Right cardiac atrium (tissue), 5 donors: Measurements from ENCODE around the gene CTNNA3. TPM values are rescaled to one million over a fixed set of nuclear protein-coding genes. Genes with fewer than 3 reads are reported as not detected.

ENCODE experiments used
- ATAC-seq, 2 donors: fragments of 200-7000 bp; cut with Tn5 transposase; one replicate each; pipeline versions ENCODE4 v1.8.0 to v1.9.1; 2020; ENCODE audit warnings: moderate library complexity in 2 of 2, mild to moderate bottlenecking in 1 of 2
- DNase-seq, 3 donors: peaks; one replicate each; pipeline ENCODE4 v3.0.0-alpha.2; 2020
- H3K27ac ChIP-seq: one replicate; pipeline ENCODE4 v1.5.1; 2013; ENCODE audit warnings: mild to moderate bottlenecking, low read length, control low read depth, moderate library complexity
- H3K27me3 ChIP-seq: one replicate; pipeline ENCODE4 v1.6.1; 2013; ENCODE audit not compliant: control insufficient read depth, insufficient read depth
- H3K4me1 ChIP-seq: one replicate; pipeline ENCODE4 v1.6.1; 2013; ENCODE audit warnings: low read length; ENCODE audit not compliant: control insufficient read depth, insufficient read depth
- H3K4me3 ChIP-seq: one replicate; pipeline ENCODE4 v1.5.1; 2013; ENCODE audit warnings: low read length, control low read depth
- H3K9me3 ChIP-seq: one replicate; pipeline ENCODE4 v1.6.1; 2013; ENCODE audit warnings: low read length; ENCODE audit not compliant: control insufficient read depth
- WGBS: extraction: QIAGEN DNeasy Blood & Tissue Kit; methylation state at CpG from one replicate; pipeline ENCODE4 v1.1.7; 2013; 5-methylcytosine and 5-hydroxymethylcytosine counted together
- intact Hi-C, 4 donors: fragments of 100-400 bp; cut with DNase I; formaldehyde crosslinking; loops; one replicate each; pipeline versions ENCODE4 v1.11.0 to v1.14.0; 2022 to 2023
- polyA plus RNA-seq: library from polyadenylated mRNA; stranded (reverse); fragments of 200-250 nt; gene quantifications from one replicate; pipeline ENCODE4 v1.2.3, GENCODE V29; 2013
- total RNA-seq, 4 donors: library from RNA; stranded (reverse); fragmentation: NEBNext Ultra II Directional; extraction: Animal tissue kit (Norgen Biotek cat#: 25700); gene quantifications; one replicate each; pipeline ENCODE4 v1.2.1, GENCODE V29; 2021
- donor health status: healthy with polysubstance abuse.
- donor health status: DM: no; HTN: yes; CAD: no.
- donor health status: DM: no; HTN: no; CAD: no.
- donor health status: DM: no; HTN: yes; CAD: no; lungs with severe emphysema.
- donor health status: DM: yes; HTN: yes; CAD: no.

CTNNA3 gene
- total and polyA plus RNA-seq, 5 donors = 4.5 to 81.7 (median 67.7) TPM

- DNase-seq = no peak
- intact Hi-C loops = no loop called here
- 80% methylated on average over 1 of the region's 1 CpG for WGBS
Measured at GRCh38 chr10:67072654-67073053, 623.3 kb downstream of the CTNNA3 start.

DNA sequence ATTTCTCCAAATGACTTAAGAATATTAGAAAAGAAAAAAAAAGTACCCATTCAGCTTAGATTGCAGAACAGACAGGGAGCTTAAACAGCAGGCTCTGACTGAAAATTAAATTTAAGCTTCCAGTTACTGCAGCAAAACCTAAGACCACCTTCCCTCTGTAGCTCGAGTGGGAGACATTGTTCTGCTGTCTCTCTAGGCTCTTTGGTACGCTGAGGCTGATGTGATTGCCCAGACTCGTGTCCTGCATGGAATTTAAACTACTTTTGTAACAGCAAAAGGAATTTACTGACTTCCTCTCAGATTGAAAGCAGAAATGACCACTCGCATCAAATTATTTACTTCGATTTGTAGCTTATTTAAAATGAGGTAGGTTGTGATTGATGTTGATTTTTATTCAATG is 645.6 kb downstream of the CTNNA3 start:
- no peak overlapping the region for H3K27ac ChIP-seq
- WGBS = 51% methylated on average over 5 of the region's 5 CpGs
- DNase-seq (no peak), ATAC-seq (no peak)
- H3K27me3 ChIP-seq = no peaks in the 10 kb centered on the region
- H3K4me3 ChIP-seq = no peak overlapping the region
- no peaks in the 10 kb centered on the region for H3K4me1 ChIP-seq
- H3K9me3 ChIP-seq = no peaks in the 10 kb centered on the region
- intact Hi-C loops = no loop called here

More at GRCh38 chr10:67072654-67073053, 623.3 kb downstream of the CTNNA3 start:
- H3K27ac ChIP-seq = no peak overlapping the region
- H3K4me1 ChIP-seq = no peaks in the 10 kb centered on the region
- H3K9me3 ChIP-seq = no peaks in the 10 kb centered on the region
- H3K4me3 ChIP-seq = no peak overlapping the region
- H3K27me3 ChIP-seq = no peaks in the 10 kb centered on the region
- ATAC-seq = no peak

GRCh38 chr10:67049988-67050387 is 646.0 kb downstream of the CTNNA3 start:
- Histone ChIP-seq H3K27me3 (no peaks in the 10 kb centered on the region), H3K4me1 (no peaks in the 10 kb centered on the region), H3K27ac (no peak overlapping the region), H3K9me3 (no peaks in the 10 kb centered on the region), H3K4me3 (no peak overlapping the region)
- no peak for DNase-seq
- intact Hi-C loops = no loop called here
- no peak for ATAC-seq
- 71% methylated on average over 3 of the region's 3 CpGs for WGBS

- Histone ChIP-seq H3K4me1 (no peaks in the 10 kb centered on the region), H3K4me3 (no peak overlapping the region), H3K9me3 (no peaks in the 10 kb centered on the region), H3K27me3 (no peaks in the 10 kb centered on the region), H3K27ac (no peak overlapping the region)
- ATAC-seq (no peak), DNase-seq (no peak)
- intact Hi-C loops = no loop called here
- 88% methylated on average over 3 of the region's 3 CpGs for WGBS
Measured at GRCh38 chr10:67046507-67046906, 649.5 kb downstream of the CTNNA3 start.

DNA sequence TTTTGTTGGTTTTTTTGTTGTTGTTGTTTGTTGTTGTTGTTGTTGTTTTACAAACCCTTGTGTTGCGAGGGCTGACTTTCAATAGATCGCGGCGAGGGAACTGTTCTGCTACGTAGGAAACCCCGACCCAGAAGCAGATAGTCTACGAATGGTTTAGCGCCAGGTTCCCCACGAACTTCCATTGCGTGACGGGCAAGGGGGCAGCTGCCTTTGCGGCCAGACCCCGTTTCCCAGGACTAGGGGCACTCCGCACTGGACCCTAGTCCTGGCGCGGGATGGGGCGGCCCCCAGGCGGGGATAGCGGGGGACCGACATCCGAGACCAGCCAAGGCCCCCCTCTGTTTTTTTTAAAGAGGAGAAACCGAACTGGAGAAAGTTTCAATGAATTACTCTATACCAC is 650.6 kb downstream of the CTNNA3 start:
- H3K4me3 ChIP-seq = no peak overlapping the region
- no peaks in the 10 kb centered on the region for H3K4me1 ChIP-seq
- no peaks in the 10 kb centered on the region for H3K27me3 ChIP-seq
- ATAC-seq = no peak
- peak in 1 of 3 donors; percentile 52 for DNase-seq
- WGBS = 91% methylated on average over 22 of the region's 22 CpGs
- no peak overlapping the region for H3K27ac ChIP-seq
- no peaks in the 10 kb centered on the region for H3K9me3 ChIP-seq
- intact Hi-C loops = no loop called here

DNA sequence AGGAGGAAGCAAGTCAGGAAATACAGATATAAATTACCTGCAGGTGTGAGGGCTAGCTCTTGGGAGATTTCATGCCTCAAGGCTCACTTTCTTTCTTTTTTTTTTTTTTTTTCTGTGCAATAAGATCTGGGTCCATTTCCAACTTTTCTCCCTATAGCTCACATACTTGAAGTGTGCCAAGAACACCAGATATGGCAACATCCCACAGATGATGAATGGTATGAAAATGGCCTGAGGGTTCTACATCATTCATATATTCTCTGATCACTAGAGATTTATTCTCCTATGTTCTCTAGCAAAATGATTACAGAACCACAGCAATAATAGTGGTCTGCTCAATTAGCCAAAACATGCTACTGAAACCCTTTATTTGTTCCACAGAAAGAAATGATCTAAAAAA is 653.0 kb downstream of the CTNNA3 start:
- ATAC-seq = no peak
- intact Hi-C loops = no loop called here

GRCh38 chr10:67036808-67037207 is 659.2 kb downstream of the CTNNA3 start:
- intact Hi-C loops = no loop called here
- no peaks in the 10 kb centered on the region for H3K9me3 ChIP-seq
- H3K27ac ChIP-seq = no peak overlapping the region
- DNase-seq (no peak), ATAC-seq (no peak)
- H3K27me3 ChIP-seq = no peaks in the 10 kb centered on the region
- WGBS = 73% methylated on average over 2 of the region's 2 CpGs
- H3K4me1 ChIP-seq = no peaks in the 10 kb centered on the region
- no peak overlapping the region for H3K4me3 ChIP-seq

More for the DNA sequence above, 653.0 kb downstream of the CTNNA3 start:
- Histone ChIP-seq H3K9me3 (no peaks in the 10 kb centered on the region), H3K27me3 (no peaks in the 10 kb centered on the region), H3K27ac (no peak overlapping the region), H3K4me3 (no peak overlapping the region), H3K4me1 (no peaks in the 10 kb centered on the region)
- DNase-seq = no peak

GRCh38 chr10:67033878-67034277 is 662.1 kb downstream of the CTNNA3 start:
- Histone ChIP-seq H3K4me3 (no peak overlapping the region), H3K27ac (no peak overlapping the region), H3K9me3 (no peaks in the 10 kb centered on the region), H3K27me3 (no peaks in the 10 kb centered on the region), H3K4me1 (no peaks in the 10 kb centered on the region)
- ATAC-seq (no peak), DNase-seq (no peak)
- intact Hi-C loops = no loop called here
- 96% methylated on average over 9 of the region's 9 CpGs for WGBS

DNA sequence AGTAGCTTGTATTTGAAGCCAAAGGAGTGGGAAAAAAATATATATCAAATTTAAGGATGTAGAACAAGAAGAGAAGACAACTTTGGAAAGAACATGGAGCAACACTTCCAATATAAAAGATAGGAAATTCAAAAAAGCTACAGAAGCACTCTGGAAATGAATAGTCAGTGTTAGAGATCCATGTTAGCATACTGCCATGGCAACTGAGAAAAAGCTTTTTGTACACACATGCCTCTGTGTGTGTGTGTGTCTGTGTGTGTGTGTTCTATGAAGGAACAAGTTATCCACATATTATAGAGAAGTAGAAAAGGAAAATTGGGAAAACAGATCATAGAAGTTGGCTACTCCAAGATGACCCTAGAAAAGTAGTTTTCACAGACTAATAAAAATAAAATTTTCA is 673.9 kb downstream of the CTNNA3 start:
- ATAC-seq = no peak
- intact Hi-C loops = no loop called here
- Histone ChIP-seq H3K4me1 (no peaks in the 10 kb centered on the region), H3K9me3 (no peaks in the 10 kb centered on the region), H3K4me3 (no peak overlapping the region), H3K27ac (no peak overlapping the region), H3K27me3 (no peaks in the 10 kb centered on the region)
- no peak for DNase-seq

DNA sequence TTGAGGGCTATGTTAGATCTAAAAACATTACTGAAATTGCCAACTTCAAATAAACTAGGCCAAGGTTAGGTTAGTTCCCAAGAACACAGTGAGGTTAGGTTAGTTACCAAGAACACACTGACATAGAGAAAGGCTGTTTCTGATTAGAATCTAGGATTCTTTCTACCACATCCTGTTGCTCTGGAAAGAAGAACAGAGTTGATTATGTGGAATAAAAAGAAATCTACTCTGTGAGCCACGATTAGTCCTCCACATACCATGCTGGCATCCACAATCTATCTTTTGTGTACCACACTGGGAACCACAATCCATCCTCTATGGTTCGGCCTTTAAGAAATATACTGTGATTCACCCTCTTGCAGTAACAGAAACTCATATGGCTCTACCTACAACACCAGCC is 678.8 kb downstream of the CTNNA3 start:
- Histone ChIP-seq H3K4me3 (no peak overlapping the region), H3K4me1 (no peaks in the 10 kb centered on the region), H3K27ac (no peak overlapping the region), H3K9me3 (no peaks in the 10 kb centered on the region), H3K27me3 (no peaks in the 10 kb centered on the region)
- DNase-seq = no peak
- WGBS = 83% methylated on average over 2 of the region's 2 CpGs
- ATAC-seq = no peak
- intact Hi-C loops = no loop called here

- no peaks in the 10 kb centered on the region for H3K27me3 ChIP-seq
- no peak for ATAC-seq
- no peak for DNase-seq
- intact Hi-C loops = no loop called here
- 65% methylated on average over 1 of the region's 1 CpG for WGBS
- H3K9me3 ChIP-seq = no peaks in the 10 kb centered on the region
- H3K27ac ChIP-seq = no peak overlapping the region
- H3K4me3 ChIP-seq = no peak overlapping the region
- H3K4me1 ChIP-seq = no peaks in the 10 kb centered on the region
Measured at GRCh38 chr10:67015225-67015624, 680.8 kb downstream of the CTNNA3 start.

GRCh38 chr10:67011981-67012380 is 684.0 kb downstream of the CTNNA3 start:
- intact Hi-C loops = no loop called here
- Histone ChIP-seq H3K27ac (no peak overlapping the region), H3K4me3 (no peak overlapping the region), H3K27me3 (no peaks in the 10 kb centered on the region), H3K4me1 (no peaks in the 10 kb centered on the region), H3K9me3 (no peaks in the 10 kb centered on the region)
- ATAC-seq (no peak), DNase-seq (no peak)
- 62% methylated on average over 3 of the region's 3 CpGs for WGBS
